ENCODE data around the gene ATP5F1E.
A peak's percentile ranks its signal among the peaks of the same experiment; 100 is the strongest.
"Not testable (repeated sequence)": the region's sequence is repeated elsewhere in the genome, so short reads cannot be mapped to it uniquely, and the experiment has no call there.

The ATP5F1E gene

GRCh38 chr20:59051666-59052185, 19.6 kb upstream of the ATP5F1E start:
- DNase-seq = no peak
- no peak for TF ChIP-seq GATA1 (IDR thresholded peaks at IDR 0.05; ENCODE audit: low read depth, low read length)
- no peak for TF ChIP-seq POLR2A (IDR thresholded peaks at IDR 0.05; ENCODE audit: low read length)

GRCh38 chr20:59050437-59050836, 18.3 kb upstream of the ATP5F1E start:
- TF ChIP-seq POLR2A (IDR thresholded peaks at IDR 0.05; ENCODE audit: low read length) = no peak
- no peak for TF ChIP-seq GATA1 (IDR thresholded peaks at IDR 0.05; ENCODE audit: low read depth, low read length)
- no peak for DNase-seq

GRCh38 chr20:59048681-59049030, 16.5 kb upstream of the ATP5F1E start:
- TF ChIP-seq GATA1 (IDR thresholded peaks at IDR 0.05; ENCODE audit: low read depth, low read length) (no peak), POLR2A (IDR thresholded peaks at IDR 0.05; ENCODE audit: low read length) (no peak)
- no peak for DNase-seq

GRCh38 chr20:59047938-59048680, 16.0 kb upstream of the ATP5F1E start:
- DNase-seq = no peak
- TF ChIP-seq POLR2A (IDR thresholded peaks at IDR 0.05; ENCODE audit: low read length) (no peak), GATA1 (IDR thresholded peaks at IDR 0.05; ENCODE audit: low read depth, low read length) (no peak)

GRCh38 chr20:59046862-59047261, 14.7 kb upstream of the ATP5F1E start:
- DNase-seq = no peak
- TF ChIP-seq GATA1 (IDR thresholded peaks at IDR 0.05; ENCODE audit: low read depth, low read length) (no peak), POLR2A (IDR thresholded peaks at IDR 0.05; ENCODE audit: low read length) (no peak)

GRCh38 chr20:59044796-59045195, 12.7 kb upstream of the ATP5F1E start:
- TF ChIP-seq POLR2A (IDR thresholded peaks at IDR 0.05; ENCODE audit: low read length) (no peak), GATA1 (IDR thresholded peaks at IDR 0.05; ENCODE audit: low read depth, low read length) (no peak)

GRCh38 chr20:59044295-59044694, 12.2 kb upstream of the ATP5F1E start:
- TF ChIP-seq POLR2A (IDR thresholded peaks at IDR 0.05; ENCODE audit: low read length) (no peak), GATA1 (IDR thresholded peaks at IDR 0.05; ENCODE audit: low read depth, low read length) (no peak)
- DNase-seq = no peak

More at GRCh38 chr20:59044796-59045195, 12.7 kb upstream of the ATP5F1E start:
- DNase-seq = no peak

- TF ChIP-seq POLR2A (IDR thresholded peaks at IDR 0.05; ENCODE audit: low read length) = no peak
- no peak for TF ChIP-seq GATA1 (IDR thresholded peaks at IDR 0.05; ENCODE audit: low read depth, low read length)
- peak in 1 of 2 experiments; percentile 20 for DNase-seq
These were observed 11.6 kb upstream of the ATP5F1E start for GRCh38 chr20:59043698-59044097.

- peak; percentile 96 to 98 for DNase-seq
- TF ChIP-seq POLR2A (IDR thresholded peaks at IDR 0.05; ENCODE audit: low read length) = peak; percentile 34
- no peak for TF ChIP-seq GATA1 (IDR thresholded peaks at IDR 0.05; ENCODE audit: low read depth, low read length)
These were observed 10.9 kb upstream of the ATP5F1E start for GRCh38 chr20:59042796-59043631.

- peak in 1 of 2 experiments; percentile 81 for DNase-seq
- TF ChIP-seq POLR2A (IDR thresholded peaks at IDR 0.05; ENCODE audit: low read length) (peak; percentile 48), GATA1 (IDR thresholded peaks at IDR 0.05; ENCODE audit: low read depth, low read length) (no peak)
These were observed 10.1 kb upstream of the ATP5F1E start, which contains the start of gene PRELID3B for GRCh38 chr20:59042151-59042795. Gene PRELID3B, minus strand, starts transcription at chr20:59042786. Its CDS starts 56 bp downstream, at chr20:59042730.

GRCh38 chr20:59041487-59041886, 9.4 kb upstream of the ATP5F1E start:
- DNase-seq = not testable (repeated sequence)

GRCh38 chr20:59040667-59041066, 8.5 kb upstream of the ATP5F1E start:
- TF ChIP-seq GATA1 (IDR thresholded peaks at IDR 0.05; ENCODE audit: low read depth, low read length) = no peak
- no peak for TF ChIP-seq POLR2A (IDR thresholded peaks at IDR 0.05; ENCODE audit: low read length)
- no peak for DNase-seq

- DNase-seq = peak in 1 of 2 experiments; percentile 13
- TF ChIP-seq POLR2A (IDR thresholded peaks at IDR 0.05; ENCODE audit: low read length) = no peak
- no peak for TF ChIP-seq GATA1 (IDR thresholded peaks at IDR 0.05; ENCODE audit: low read depth, low read length)
These were observed 7.1 kb upstream of the ATP5F1E start for GRCh38 chr20:59039233-59039632.

- no peak for DNase-seq
- TF ChIP-seq GATA1 (IDR thresholded peaks at IDR 0.05; ENCODE audit: low read depth, low read length) (no peak), POLR2A (IDR thresholded peaks at IDR 0.05; ENCODE audit: low read length) (no peak)
These were observed 5.3 kb upstream of the ATP5F1E start for GRCh38 chr20:59037386-59037785.
